Femur (tissue), 1 donor: Measurements from ENCODE around the gene PTCHD1.

Experiments used
- DNase-seq: peaks from one replicate; pipeline ENCODE4 v3.0.0-alpha.2; 2017

The PTCHD1 gene

GRCh38 chrX:23334848-23335599, at the start of gene PTCHD1:
Gene PTCHD1, plus strand, starts transcription at chrX:23334849. Its CDS starts 27 bp downstream, at chrX:23334876.
- no peak for DNase-seq

- DNase-seq = no peak
Measured at GRCh38 chrX:23286731-23287130, 47.9 kb upstream of the PTCHD1 start.

GRCh38 chrX:23287191-23287725, 47.4 kb upstream of the PTCHD1 start:
- DNase-seq = no peak

- DNase-seq = no peak
Measured at GRCh38 chrX:23292354-23292987, 42.2 kb upstream of the PTCHD1 start.

- DNase-seq = peak; percentile 67
Measured at GRCh38 chrX:23292988-23293651, 41.5 kb upstream of the PTCHD1 start.

- no peak for DNase-seq
Measured at GRCh38 chrX:23304881-23305280, 29.8 kb upstream of the PTCHD1 start.

- no peak for DNase-seq
Measured at GRCh38 chrX:23311731-23312130, 22.9 kb upstream of the PTCHD1 start.

GRCh38 chrX:23312136-23312535, 22.5 kb upstream of the PTCHD1 start:
- DNase-seq = no peak

GRCh38 chrX:23317799-23318724, 16.6 kb upstream of the PTCHD1 start:
- DNase-seq = no peak

GRCh38 chrX:23327104-23327503, 7.5 kb upstream of the PTCHD1 start:
- DNase-seq = no peak

GRCh38 chrX:23331701-23332100, 2.9 kb upstream of the PTCHD1 start:
- no peak for DNase-seq

- DNase-seq = no peak
Measured at GRCh38 chrX:23332101-23332887, 2.4 kb upstream of the PTCHD1 start.

GRCh38 chrX:23332888-23333821, 1.5 kb upstream of the PTCHD1 start:
- DNase-seq = no peak

GRCh38 chrX:23333842-23334520, 668 bp upstream of the PTCHD1 start:
- no peak for DNase-seq

GRCh38 chrX:23334521-23334847, 165 bp upstream of the PTCHD1 start:
- DNase-seq = no peak

GRCh38 chrX:23338334-23338733, 3.7 kb downstream of the PTCHD1 start:
- DNase-seq = no peak

GRCh38 chrX:23341452-23341851, 6.8 kb downstream of the PTCHD1 start:
- no peak for DNase-seq

GRCh38 chrX:23344238-23344903, 9.7 kb downstream of the PTCHD1 start:
- DNase-seq = no peak

- no peak for DNase-seq
Measured at GRCh38 chrX:23344904-23345271, 10.2 kb downstream of the PTCHD1 start.

GRCh38 chrX:23356189-23356588, 21.5 kb downstream of the PTCHD1 start:
- DNase-seq = no peak
